Measurements from ENCODE around the gene OTOP2. TPM values are rescaled to one million over a fixed set of nuclear protein-coding genes. Genes with fewer than 3 reads are reported as not detected.

Gene OTOP2
- total and polyA plus RNA-seq, 10 of the 15 experiments (the other 5 are each of a cell fraction or from before 2014, with no cell fraction given) = not detected

- no peak for ATAC-seq
- BruUV-seq (replicated peaks) = no TSS peak
- no peaks in the 10 kb centered on the region for H4K20me1 ChIP-seq (ENCODE audit: control insufficient read depth, insufficient read depth)
- no peaks in the 10 kb centered on the region for H3K79me2 ChIP-seq (ENCODE audit: control insufficient read depth, insufficient read depth, low read length)
- ChIA-PET CTCF (interaction anchor here (3.5 to 13.8 kb wide), 2 partner anchors 10 to 28 kb away, joined by 19 to 274 read pairs; partner anchors contain the start of genes OTOP2 and USH1G), SMC1A (ENCODE audit: uncharacterized antibody, unreplicated experiment) (interaction anchor here (0.6 to 1.0 kb wide), 2 partner anchors 149 to 175 kb away, joined by 3 read pairs; partner anchors contain the start of gene NAT9), POLR2A (no interaction called here), RAD21 (ENCODE audit: unreplicated experiment) (interaction anchor here (1.3 kb wide), 1 partner anchor 9 kb away, joined by 4 read pairs; no protein-coding TSS in a partner anchor)
- H3K9me3 ChIP-seq (replicated peaks; ENCODE audit: control insufficient read depth, insufficient read depth, low read length) = no peaks in the 10 kb centered on the region; the same call in 2 of the 3 replicates
- H3K4me2 ChIP-seq (ENCODE audit: control insufficient read depth, insufficient read depth) = no peak overlapping the region
- H3K4me3 ChIP-seq = no peak overlapping the region
- FAIRE-seq = no peak
- H3K9ac ChIP-seq (ENCODE audit: control insufficient read depth, insufficient read depth, low read length) = no peak overlapping the region
- no peaks in the 10 kb centered on the region for H3K4me1 ChIP-seq (ENCODE audit: control insufficient read depth, insufficient read depth, low read length)
- WGBS (ENCODE audit: insufficient coverage, insufficient replicate concordance, low lambda C conversion rate, missing lambda C conversion rate) = 70% methylated on average over 22 of the region's 32 CpGs
- no peak for DNase-seq (ENCODE audit: low read depth, low spot score)
- TF ChIP-seq IRF5 (IDR thresholded peaks at IDR 0.05; ENCODE audit: borderline replicate concordance) (no peak), NR2C1 (IDR thresholded peaks at IDR 0.05) (no peak), SIX5 (IDR thresholded peaks at IDR 0.05; ENCODE audit: low read depth, low read length, severe bottlenecking) (no peak), SPI1 (IDR thresholded peaks at IDR 0.05; ENCODE audit: borderline replicate concordance, insufficient read depth, low read depth, low read length) (no peak), NFXL1 (IDR thresholded peaks at IDR 0.05; ENCODE audit: borderline replicate concordance) (no peak), RCOR1 (conservative IDR thresholded peaks at IDR 0.05; ENCODE audit: low read depth, low read length) (no peak), TCF12 (IDR thresholded peaks at IDR 0.05; ENCODE audit: low read depth, low read length) (no peak), SIN3A (IDR thresholded peaks at IDR 0.05; ENCODE audit: low read depth, low read length) (no peak), PBX3 (IDR thresholded peaks at IDR 0.05; ENCODE audit: insufficient replicate concordance, low read depth, low read length) (no peak), CREM (IDR thresholded peaks at IDR 0.05; ENCODE audit: low read depth) (no peak), ZBTB33 (IDR thresholded peaks at IDR 0.05) (no peak), USF1 (IDR thresholded peaks at IDR 0.05; ENCODE audit: borderline replicate concordance, extremely low read length, insufficient read depth, low read depth, low read length) (no peak), SREBF2 (IDR thresholded peaks at IDR 0.05; ENCODE audit: low read length) (no peak), ASH2L (IDR thresholded peaks at IDR 0.05; ENCODE audit: borderline replicate concordance, low read depth) (no peak), MYB (IDR thresholded peaks at IDR 0.05; ENCODE audit: borderline replicate concordance, low read depth, low read length) (no peak), SMAD1 (IDR thresholded peaks at IDR 0.05; ENCODE audit: low read depth, partially characterized antibody) (no peak), LARP7 (IDR thresholded peaks at IDR 0.05) (no peak), TCF7 (IDR thresholded peaks at IDR 0.05; ENCODE audit: borderline replicate concordance) (no peak), YY1 (IDR thresholded peaks at IDR 0.05; ENCODE audit: low read depth, low read length) (no peak), IKZF1 (conservative IDR thresholded peaks at IDR 0.05) (no peak)
- no peaks in the 10 kb centered on the region for H3K27me3 ChIP-seq (replicated peaks in 1 of 2; ENCODE audit: control insufficient read depth in 2 of 2, insufficient read depth in 2 of 2, low read length in 1 of 2)
- intact Hi-C loops (cut with micrococcal nuclease; ENCODE audit: unreplicated experiment) (no loop called here), in situ Hi-C loops (cut with MboI) (no loop called here)
- H3K36me3 ChIP-seq (ENCODE audit: control insufficient read depth in 2 of 2, insufficient read depth in 2 of 2, low read length in 1 of 2) = no peaks in the 10 kb centered on the region
- H3K27ac ChIP-seq (ENCODE audit: control insufficient read depth, insufficient read depth) = no peak overlapping the region
- no peak overlapping the region for H2AFZ ChIP-seq (ENCODE audit: control insufficient read depth, low read depth, low read length)
Observed at GRCh38 chr17:74951680-74952421, 27.8 kb downstream of the OTOP2 start.

Measured in GM12878 (cell line).